H1 (cell line): ENCODE data around the gene ULK2. TPM values are rescaled to one million over a fixed set of nuclear protein-coding genes. Genes with fewer than 3 reads are reported as not detected.

ENCODE experiments used
- BRCA1 ChIP-seq: IDR thresholded peaks from 2 replicates; pipeline ENCODE4 v1.6.1; 2012; ENCODE audit warnings: low read depth, low read length, improper control_type of control experiment
- CREB1 ChIP-seq: IDR thresholded peaks from 2 replicates; pipeline ENCODE4 v1.6.1; 2012; ENCODE audit warnings: inconsistent platforms
- RBBP5 ChIP-seq: IDR thresholded peaks from 2 replicates; pipeline ENCODE4 v1.7.1; 2012; ENCODE audit warnings: low read depth, mild to moderate bottlenecking, inconsistent platforms, low read length, moderate library complexity, borderline replicate concordance
- RFX5 ChIP-seq: IDR thresholded peaks from 2 replicates; pipeline ENCODE4 v1.6.1; 2011; ENCODE audit warnings: low read depth, low read length, improper control_type of control experiment, borderline replicate concordance
- SP1 ChIP-seq: IDR thresholded peaks from 2 replicates; pipeline ENCODE4 v1.6.1; 2011; ENCODE audit warnings: low read depth, low read length
- SP2 ChIP-seq: IDR thresholded peaks from 2 replicates; pipeline ENCODE4 v1.6.1; 2012; ENCODE audit warnings: mild to moderate bottlenecking, low read length, inconsistent platforms
- ZNF274 ChIP-seq: IDR thresholded peaks from 2 replicates; pipeline ENCODE4 v1.7.0; 2012; ENCODE audit warnings: low read length, borderline replicate concordance; ENCODE audit errors: extremely low read depth
- polyA plus RNA-seq, 7 experiments: library from polyadenylated mRNA; depleted of rRNA in 3 of 7; stranded (reverse) in 5 of 7; unstranded in 2 of 7; fragments of >200 nt in 5 of 7; fragments of 200-250 nt in 2 of 7; gene quantifications; 1 replicate in 5 of 7; 2 replicates in 1 of 7; 4 replicates in 1 of 7; pipeline versions ENCODE4 v1.2.1 to v1.2.3, GENCODE V29; 2011 to 2013; ENCODE audit warnings: missing spikeins in 2 of 7, mixed read lengths in 2 of 7
- total RNA-seq: library from RNA; stranded (reverse); fragmentation: NEBNext Ultra II Directional; extraction: Animal tissue kit (Norgen Biotek cat#: 25700); gene quantifications from 2 replicates; pipeline ENCODE4 v1.2.1, GENCODE V29; 2021

Gene ULK2
- total and polyA plus RNA-seq, 2 of the 8 experiments (the other 6 are each of a cell fraction or from before 2014, with no cell fraction given), result 5.3 to 9.8 TPM

DNA sequence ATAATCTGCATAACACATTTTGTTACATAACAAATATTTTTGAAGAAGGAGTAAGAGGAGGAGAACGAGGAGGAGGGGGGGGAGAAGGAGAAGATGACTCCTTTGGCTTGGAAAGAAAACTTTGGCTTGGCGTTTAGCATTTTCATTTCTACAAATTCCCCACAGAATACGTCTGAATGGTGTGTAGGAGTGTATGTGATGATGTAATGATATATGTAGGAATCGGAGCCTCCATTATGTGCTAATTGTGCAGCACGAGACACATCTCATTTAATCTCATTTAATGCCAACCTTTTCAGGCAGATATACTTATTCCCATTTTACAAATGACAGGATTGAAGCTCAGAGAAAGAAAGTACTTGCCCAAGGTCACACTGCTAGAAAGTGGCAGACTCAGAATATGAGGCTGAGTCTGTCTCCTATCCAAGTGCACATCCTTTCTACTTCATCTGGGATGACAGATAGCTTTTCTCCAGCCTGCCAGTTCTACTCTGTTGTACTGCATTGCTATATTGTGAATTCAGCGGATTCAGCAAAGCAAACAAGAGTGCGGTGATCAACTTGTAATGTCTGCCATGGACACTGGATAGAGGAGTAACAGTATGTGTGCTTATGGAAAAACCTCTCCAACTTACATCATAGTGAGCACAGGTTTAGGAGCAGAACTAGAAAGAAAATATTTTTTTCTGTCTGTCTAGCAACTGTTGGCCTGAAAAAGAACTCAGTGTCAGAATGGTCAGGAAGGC, 140.9 kb downstream of the ULK2 start (continued):
- TF ChIP-seq ZNF274 (no peak), BRCA1 (no peak), RFX5 (no peak), SP1 (no peak), RBBP5 (no peak), SP2 (no peak), CREB1 (no peak)
